Neural cell (in vitro differentiated cells): ENCODE results near the gene OGFOD1. TPM values are rescaled to one million over a fixed set of nuclear protein-coding genes. Genes with fewer than 3 reads are reported as not detected.

Source experiments
- H2AFZ ChIP-seq: fragments of 200-600, 300-800 bp; sonication (generic), shearing (Covaris generic); 2 replicates; pipeline ENCODE4 v1.6.0; 2014; ENCODE audit warnings: low read depth, mild to moderate bottlenecking, antibody characterized with exemption, low read length, moderate library complexity
- H3F3A ChIP-seq: fragments of 200-600 bp; shearing (Covaris generic); 2 replicates; pipeline ENCODE4 v1.6.1; 2016; ENCODE audit warnings: mild to moderate bottlenecking, moderate library complexity, mixed read lengths, antibody characterized with exemption, low read length; ENCODE audit not compliant: insufficient read depth, poor library complexity, severe bottlenecking
- H3K27ac ChIP-seq: fragments of 200-600, 300-800 bp; sonication (generic), shearing (Covaris generic); 2 replicates; pipeline ENCODE4 v1.5.1; 2014; ENCODE audit warnings: mild to moderate bottlenecking, low read length, moderate library complexity
- H3K27me3 ChIP-seq: fragments of 300-800, 200-600 bp; sonication (generic), shearing (Covaris generic); 2 replicates; pipeline ENCODE4 v1.6.0; 2014; ENCODE audit warnings: mild to moderate bottlenecking, low read depth, low read length, moderate library complexity; ENCODE audit not compliant: insufficient read depth
- H3K36me3 ChIP-seq: fragments of 300-800, 200-600 bp; sonication (generic), shearing (Covaris generic); 2 replicates; pipeline ENCODE4 v1.5.1; 2014; ENCODE audit warnings: mild to moderate bottlenecking, antibody characterized with exemption, low read length, moderate library complexity; ENCODE audit not compliant: insufficient read depth
- H3K4me2 ChIP-seq: fragments of 300-800, 200-600 bp; sonication (generic), shearing (Covaris generic); 2 replicates; pipeline ENCODE4 v1.6.0; 2014; ENCODE audit warnings: mild to moderate bottlenecking, low read length
- H3K4me3 ChIP-seq: fragments of 300-800, 200-600 bp; sonication (generic), shearing (Covaris generic); 2 replicates; pipeline ENCODE4 v1.5.1; 2014; ENCODE audit warnings: mild to moderate bottlenecking, low read length, moderate library complexity
- H3K79me2 ChIP-seq: fragments of 200-600 bp; shearing (Covaris generic); replicated peaks from 2 replicates; pipeline ENCODE4 v1.6.0; 2014; ENCODE audit warnings: mild to moderate bottlenecking, low read length, moderate library complexity; ENCODE audit not compliant: insufficient read depth
- H3K9ac ChIP-seq: fragments of 300-800, 200-600 bp; sonication (generic), shearing (Covaris generic); 2 replicates; pipeline ENCODE4 v1.6.1; 2016; ENCODE audit warnings: mild to moderate bottlenecking, low read length, mixed read lengths
- H3K9me2 ChIP-seq: fragments of 200-600 bp; shearing (Covaris generic); 2 replicates; pipeline ENCODE4 v1.6.1; 2016; ENCODE audit warnings: mild to moderate bottlenecking, low read length, mixed read lengths; ENCODE audit not compliant: insufficient read depth
- H3K9me3 ChIP-seq: fragments of 200-600, 300-800 bp; sonication (generic), shearing (Covaris generic); 2 replicates; pipeline ENCODE4 v1.6.1; 2016; ENCODE audit warnings: mild to moderate bottlenecking, mixed run types, low read length, moderate library complexity, mixed read lengths
- H4K20me1 ChIP-seq: fragments of 200-600 bp; shearing (Covaris generic); 2 replicates; pipeline ENCODE4 v1.6.1; 2016; ENCODE audit warnings: mild to moderate bottlenecking, mixed run types; ENCODE audit not compliant: insufficient read depth
- CTCF ChIP-seq: fragments of 450-650 bp; IDR thresholded peaks from 2 replicates; pipeline ENCODE4 v1.5.1; 2014; ENCODE audit warnings: antibody characterized with exemption, mild to moderate bottlenecking, moderate library complexity; ENCODE audit not compliant: poor library complexity, severe bottlenecking
- EP300 ChIP-seq: fragments of 450-650 bp; conservative IDR thresholded peaks from 2 replicates; pipeline ENCODE4 v1.6.1; 2014; ENCODE audit warnings: antibody characterized with exemption, mild to moderate bottlenecking, moderate library complexity; ENCODE audit not compliant: poor library complexity, severe bottlenecking
- EZH2 ChIP-seq: fragments of 200-600, 300-800 bp; shearing (Covaris generic), sonication (generic); IDR thresholded peaks from 2 replicates; pipeline ENCODE4 v1.6.1; 2014; ENCODE audit warnings: antibody characterized with exemption, low read length, borderline replicate concordance, mild to moderate bottlenecking; ENCODE audit not compliant: insufficient read depth, poor library complexity, severe bottlenecking
- MXI1 ChIP-seq: fragments of 450-650 bp; conservative IDR thresholded peaks from 2 replicates; pipeline ENCODE4 v1.6.1; 2014; ENCODE audit warnings: antibody characterized with exemption, mild to moderate bottlenecking; ENCODE audit not compliant: poor library complexity, severe bottlenecking
- POLR2AphosphoS5 ChIP-seq: IDR thresholded peaks from 2 replicates; pipeline ENCODE4 v1.6.1; 2012
- RAD21 ChIP-seq: fragments of 450-650 bp; conservative IDR thresholded peaks from 2 replicates; pipeline ENCODE4 v1.6.1; 2014; ENCODE audit warnings: antibody characterized with exemption, mild to moderate bottlenecking, moderate library complexity
- SMC3 ChIP-seq: fragments of 450-650 bp; conservative IDR thresholded peaks from 2 replicates; pipeline ENCODE4 v1.6.1; 2014; ENCODE audit warnings: antibody characterized with exemption, mild to moderate bottlenecking, moderate library complexity; ENCODE audit not compliant: poor library complexity
- TAF1 ChIP-seq: IDR thresholded peaks from 2 replicates; pipeline ENCODE4 v1.6.1; 2012; ENCODE audit warnings: low read depth
- polyA plus RNA-seq: library from polyadenylated mRNA; depleted of rRNA; stranded (reverse); fragments of >200 nt; gene quantifications from 2 replicates; pipeline ENCODE4 v1.2.3, GENCODE V29; 2014
- TF ChIP-seq, protein P1 (sequence below): IDR thresholded peaks from 2 replicates; pipeline ENCODE4 v1.6.1; 2012; ENCODE audit warnings: borderline replicate concordance

The OGFOD1 gene
- polyA plus RNA-seq, 1 donor from 2014 or later: 35.6 TPM

DNA sequence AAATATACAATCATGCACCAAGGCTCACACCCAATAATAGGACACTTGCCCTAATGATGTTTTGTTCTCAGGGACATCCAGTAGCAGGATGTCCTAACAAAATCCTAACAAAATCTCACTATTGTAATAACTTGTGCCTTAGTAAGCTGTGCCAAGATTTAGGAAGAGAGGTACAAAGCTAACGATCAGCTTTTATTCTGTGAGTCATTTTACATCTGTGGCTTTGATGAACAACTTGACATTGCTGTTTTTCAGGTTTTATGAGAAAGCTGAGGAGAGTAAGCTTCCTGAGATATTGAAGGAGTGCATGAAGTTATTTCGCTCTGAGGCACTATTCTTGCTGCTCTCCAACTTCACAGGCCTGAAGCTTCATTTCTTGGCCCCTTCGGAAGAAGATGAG is 18.9 kb downstream of the OGFOD1 start:
- H3F3A ChIP-seq: no peaks in the 10 kb centered on the region
- no peak overlapping the region for H3K9ac ChIP-seq
- TF ChIP-seq EZH2: no peak
- no peak for TF ChIP-seq EP300
- TF ChIP-seq, protein P1, sequence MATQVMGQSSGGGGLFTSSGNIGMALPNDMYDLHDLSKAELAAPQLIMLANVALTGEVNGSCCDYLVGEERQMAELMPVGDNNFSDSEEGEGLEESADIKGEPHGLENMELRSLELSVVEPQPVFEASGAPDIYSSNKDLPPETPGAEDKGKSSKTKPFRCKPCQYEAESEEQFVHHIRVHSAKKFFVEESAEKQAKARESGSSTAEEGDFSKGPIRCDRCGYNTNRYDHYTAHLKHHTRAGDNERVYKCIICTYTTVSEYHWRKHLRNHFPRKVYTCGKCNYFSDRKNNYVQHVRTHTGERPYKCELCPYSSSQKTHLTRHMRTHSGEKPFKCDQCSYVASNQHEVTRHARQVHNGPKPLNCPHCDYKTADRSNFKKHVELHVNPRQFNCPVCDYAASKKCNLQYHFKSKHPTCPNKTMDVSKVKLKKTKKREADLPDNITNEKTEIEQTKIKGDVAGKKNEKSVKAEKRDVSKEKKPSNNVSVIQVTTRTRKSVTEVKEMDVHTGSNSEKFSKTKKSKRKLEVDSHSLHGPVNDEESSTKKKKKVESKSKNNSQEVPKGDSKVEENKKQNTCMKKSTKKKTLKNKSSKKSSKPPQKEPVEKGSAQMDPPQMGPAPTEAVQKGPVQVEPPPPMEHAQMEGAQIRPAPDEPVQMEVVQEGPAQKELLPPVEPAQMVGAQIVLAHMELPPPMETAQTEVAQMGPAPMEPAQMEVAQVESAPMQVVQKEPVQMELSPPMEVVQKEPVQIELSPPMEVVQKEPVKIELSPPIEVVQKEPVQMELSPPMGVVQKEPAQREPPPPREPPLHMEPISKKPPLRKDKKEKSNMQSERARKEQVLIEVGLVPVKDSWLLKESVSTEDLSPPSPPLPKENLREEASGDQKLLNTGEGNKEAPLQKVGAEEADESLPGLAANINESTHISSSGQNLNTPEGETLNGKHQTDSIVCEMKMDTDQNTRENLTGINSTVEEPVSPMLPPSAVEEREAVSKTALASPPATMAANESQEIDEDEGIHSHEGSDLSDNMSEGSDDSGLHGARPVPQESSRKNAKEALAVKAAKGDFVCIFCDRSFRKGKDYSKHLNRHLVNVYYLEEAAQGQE: no peak
- no peak for TF ChIP-seq CTCF
- TF ChIP-seq POLR2AphosphoS5: no peak
- no peak for TF ChIP-seq SMC3
- no peak for TF ChIP-seq TAF1
- TF ChIP-seq MXI1: no peak
- no peak for TF ChIP-seq RAD21
- H3K4me2 ChIP-seq: no peak overlapping the region
- H3K79me2 ChIP-seq: no peaks in the 10 kb centered on the region
- H3K36me3 ChIP-seq: peaks cover 14% of the 10 kb centered on the region
- no peak overlapping the region for H3K4me3 ChIP-seq
- H3K27ac ChIP-seq: no peak overlapping the region
- H2AFZ ChIP-seq: no peak overlapping the region
- no peaks in the 10 kb centered on the region for H3K9me3 ChIP-seq
- H3K27me3 ChIP-seq: no peaks in the 10 kb centered on the region
- H3K9me2 ChIP-seq: no peaks in the 10 kb centered on the region
- H4K20me1 ChIP-seq: no peaks in the 10 kb centered on the region

GRCh38 chr16:56470666-56471065 is 19.3 kb downstream of the OGFOD1 start:
- no peak overlapping the region for H3K9ac ChIP-seq
- no peaks in the 10 kb centered on the region for H3K9me3 ChIP-seq
- H3K79me2 ChIP-seq: no peaks in the 10 kb centered on the region
- H3F3A ChIP-seq: no peaks in the 10 kb centered on the region
- TF ChIP-seq EZH2 (no peak), TAF1 (no peak), MXI1 (no peak), CTCF (no peak), POLR2AphosphoS5 (no peak)
- no peak overlapping the region for H3K4me2 ChIP-seq
- H3K36me3 ChIP-seq: peaks cover 14% of the 10 kb centered on the region
- no peaks in the 10 kb centered on the region for H3K9me2 ChIP-seq
- H3K4me3 ChIP-seq: no peak overlapping the region
- no peaks in the 10 kb centered on the region for H4K20me1 ChIP-seq
- H2AFZ ChIP-seq: no peak overlapping the region
- no peaks in the 10 kb centered on the region for H3K27me3 ChIP-seq
- no peak overlapping the region for H3K27ac ChIP-seq
